GM12864 (cell line): Measurements from ENCODE around the gene GPER1.

Source experiments
- DNase-seq: peaks from one replicate; pipeline ENCODE4 v3.0.0-alpha.2; 2011; ENCODE audit warnings: low read depth
- H3K4me3 ChIP-seq: 2 replicates; pipeline ENCODE4 v1.5.1; 2011; ENCODE audit warnings: mild to moderate bottlenecking, low read depth, low read length, control low read depth
- CTCF ChIP-seq: IDR thresholded peaks from 2 replicates; pipeline ENCODE4 v1.5.1; 2011; ENCODE audit warnings: low read depth, mild to moderate bottlenecking, moderate library complexity, low read length, control low read depth, inconsistent platforms; ENCODE audit errors: missing control alignments

GPER1 gene

DNA sequence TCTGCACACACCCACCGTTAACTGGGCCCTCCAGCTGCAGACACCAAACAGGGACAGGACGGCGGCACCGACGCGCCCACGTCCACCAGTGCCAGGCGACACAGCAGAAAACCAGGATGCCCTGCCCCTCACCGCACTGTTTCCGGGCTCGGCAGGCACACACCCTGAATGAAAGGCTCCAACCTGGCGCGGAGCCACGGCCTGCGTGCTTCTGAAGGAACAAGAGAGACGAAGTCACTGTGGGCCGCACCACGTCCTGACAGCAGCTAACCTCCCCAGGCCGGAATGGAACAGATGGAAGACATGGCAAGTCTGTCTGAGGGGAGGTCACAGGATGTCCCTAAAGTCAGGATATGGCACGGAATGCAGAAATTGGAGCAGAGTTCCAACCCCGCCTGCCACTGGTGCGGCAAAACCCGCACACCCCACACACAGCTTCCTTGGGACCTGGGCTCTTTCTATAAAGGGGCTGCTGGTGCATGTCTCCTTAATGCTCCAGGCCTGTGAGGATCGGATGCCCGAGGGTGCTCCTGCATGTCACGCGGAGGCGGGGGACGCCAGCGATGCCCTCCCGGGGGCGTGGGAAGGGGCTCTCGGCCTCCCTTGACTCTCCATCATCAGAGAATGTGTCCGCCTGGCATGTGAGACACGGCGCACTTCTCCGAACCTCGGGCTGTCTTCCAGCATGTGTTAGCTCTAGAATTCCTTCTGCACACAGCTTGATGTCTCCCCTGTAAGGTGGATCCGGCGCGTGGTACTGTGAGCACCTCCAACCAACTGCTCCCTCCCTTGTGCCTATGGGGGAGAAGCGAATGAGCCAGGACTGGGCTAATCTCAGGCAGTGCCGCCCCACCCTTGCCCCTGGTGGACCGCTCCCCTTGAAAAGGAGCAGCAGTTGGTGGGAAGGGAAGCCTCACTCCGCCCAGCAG lies 3.9 kb upstream of the GPER1 start:
- no peak overlapping the region for H3K4me3 ChIP-seq
- DNase-seq: no peak
- TF ChIP-seq CTCF: no peak

DNA sequence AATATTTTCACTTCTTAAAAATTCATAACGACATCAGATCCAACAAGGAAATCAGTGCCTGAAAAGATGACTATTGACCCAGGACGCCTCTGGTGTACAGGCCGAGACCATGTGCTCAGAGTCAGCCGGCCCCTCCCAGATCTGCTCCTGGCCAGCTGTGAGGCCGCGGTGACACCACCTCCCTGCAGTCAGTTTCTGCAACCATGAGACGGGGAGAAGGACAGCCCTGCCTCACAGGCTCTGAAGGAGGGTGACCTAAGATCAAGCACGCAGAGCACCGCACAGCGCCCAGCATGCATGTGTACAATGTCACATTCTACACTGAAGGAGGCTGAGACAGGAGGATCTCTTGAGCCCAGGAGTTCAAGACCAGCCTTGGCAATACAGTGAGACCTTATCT lies 2.6 kb upstream of the GPER1 start:
- TF ChIP-seq CTCF: no peak
- no peak overlapping the region for H3K4me3 ChIP-seq
- no peak for DNase-seq

DNA sequence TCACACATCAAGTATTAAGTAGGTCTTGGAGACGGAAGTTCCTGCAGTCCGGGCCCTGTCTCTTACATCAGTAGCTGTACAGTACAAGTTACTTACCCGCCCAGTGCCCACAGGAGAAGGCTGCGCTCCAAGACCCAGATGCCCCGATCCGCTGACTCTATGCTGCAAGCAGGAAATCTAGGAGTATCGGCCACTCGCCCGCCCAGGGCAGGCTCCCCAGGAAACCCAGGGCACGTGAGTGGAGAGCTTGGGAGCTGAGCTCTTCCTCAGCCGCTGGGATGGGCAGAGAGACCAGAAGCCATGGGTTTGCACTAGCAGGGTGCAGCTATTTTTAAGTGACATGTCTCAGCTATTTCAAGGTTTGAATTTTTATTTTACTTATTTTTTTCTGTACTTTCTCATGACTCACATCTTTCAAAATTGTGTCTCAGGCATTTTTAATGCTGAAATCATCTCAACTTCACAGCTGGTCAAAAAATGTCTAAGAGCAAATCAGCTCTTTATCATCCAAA lies 1.9 kb upstream of the GPER1 start:
- no peak overlapping the region for H3K4me3 ChIP-seq
- TF ChIP-seq CTCF: no peak
- DNase-seq: no peak

DNA sequence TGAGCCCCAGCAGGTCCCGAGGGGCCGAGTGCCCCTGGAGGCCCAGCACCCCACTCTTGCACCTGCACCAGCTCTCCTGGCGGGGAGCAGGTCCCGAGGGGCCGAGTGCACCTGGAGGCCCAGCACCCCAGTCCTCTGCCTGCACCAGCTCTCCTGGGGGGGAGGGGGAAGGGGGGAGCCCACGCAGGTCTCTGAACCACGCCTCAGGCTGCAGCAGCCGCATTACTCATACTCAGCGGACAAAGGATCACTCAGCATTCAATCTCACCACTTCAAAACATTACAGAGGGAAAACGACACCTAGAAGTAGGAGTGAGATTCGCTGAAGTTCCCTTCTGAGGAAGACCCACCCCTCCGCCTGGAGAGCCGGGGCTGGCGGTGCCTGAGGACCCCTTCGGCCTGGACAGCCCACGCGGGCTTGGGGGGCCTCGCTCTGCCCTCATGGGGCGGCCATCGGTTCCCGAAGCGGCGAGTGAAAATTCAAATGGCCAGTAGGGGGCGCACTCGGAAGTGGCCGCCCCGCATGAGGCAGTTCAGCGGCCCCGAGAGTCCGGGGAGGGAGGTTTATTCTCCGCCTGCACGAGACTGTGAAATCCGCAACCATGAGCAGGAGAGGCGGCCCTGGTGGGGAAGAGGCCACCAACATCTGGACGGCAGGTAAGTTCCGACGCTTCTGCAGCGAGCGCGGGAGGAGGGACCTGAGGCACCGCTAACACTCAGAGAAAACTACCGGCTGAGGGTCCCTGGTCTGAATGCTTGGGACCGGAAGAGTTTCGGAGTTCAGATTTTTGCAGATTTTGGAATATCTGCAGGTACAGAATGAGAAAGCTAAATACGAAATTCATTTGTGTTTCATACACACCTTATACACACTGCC lies 1.1 kb upstream of the GPER1 start:
- DNase-seq: no peak
- TF ChIP-seq CTCF: peak; percentile 74
- H3K4me3 ChIP-seq: peak overlapping the region; percentile 43

- peak overlapping the region; percentile 43 for H3K4me3 ChIP-seq
- DNase-seq: no peak
- no peak for TF ChIP-seq CTCF
Observed at GRCh38 chr7:1087465-1087814, 473 bp upstream of the GPER1 start.

GRCh38 chr7:1090236-1090635 lies 2.3 kb downstream of the GPER1 start:
- DNase-seq: no peak
- TF ChIP-seq CTCF: no peak
- no peak overlapping the region for H3K4me3 ChIP-seq
